Activated CD8-positive, alpha-beta memory T cell treated with anti-CD3 and anti-CD28 coated beads for 24 hours (primary cell): ENCODE results near the gene TAGLN2.

Experiments
- DNase-seq: peaks from one replicate; pipeline ENCODE4 v3.0.0-alpha.2; 2020

TAGLN2 gene

GRCh38 chr1:159869173-159869572 is 56.1 kb downstream of the TAGLN2 start:
- DNase-seq: no peak

DNA sequence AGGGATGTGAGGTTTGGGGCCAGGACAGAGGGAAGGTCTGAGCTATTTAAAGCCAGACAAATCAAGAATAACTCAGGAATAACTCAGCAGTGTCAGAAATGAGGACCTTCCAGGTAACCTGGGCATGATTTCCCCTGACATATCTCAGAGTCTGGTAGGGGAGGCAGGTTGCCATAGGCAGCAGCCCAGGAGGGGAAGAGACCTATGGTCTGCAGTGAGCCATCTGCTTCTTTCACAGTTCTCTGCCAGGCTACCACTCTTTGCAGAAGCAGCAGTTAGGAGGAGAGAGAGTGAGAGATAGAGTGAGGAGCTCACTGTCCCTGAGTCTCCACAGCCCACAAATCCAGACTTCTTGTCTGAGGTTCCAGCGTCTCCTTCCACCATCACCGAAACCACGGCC is 56.5 kb downstream of the TAGLN2 start:
- no peak for DNase-seq
